H1 (cell line): ENCODE measurements around the gene MSI2. TPM values are rescaled to one million over a fixed set of nuclear protein-coding genes. Genes with fewer than 3 reads are reported as not detected.

Source experiments
- CBX5 ChIP-seq: fragments of 300-800, 300-1000 bp; sonication (generic); IDR thresholded peaks from 2 replicates; pipeline ENCODE4 v1.7.1; 2016; ENCODE audit warnings: antibody characterized with exemption, low read length, low read depth
- HDAC6 ChIP-seq: IDR thresholded peaks from one replicate; pipeline ENCODE4 v1.7.1; 2012; ENCODE audit warnings: low read depth, mild to moderate bottlenecking, inconsistent platforms, low read length, moderate library complexity
- KDM1A ChIP-seq: fragments of 200-600, 300-600 bp; sonication (generic); IDR thresholded peaks from 2 replicates; pipeline ENCODE4 v1.7.1; 2016; ENCODE audit warnings: mild to moderate bottlenecking, low read length, borderline replicate concordance
- RAD21 ChIP-seq, 2 experiments: IDR thresholded peaks in 1 of 2; conservative IDR thresholded peaks in 1 of 2; 2 replicates each; pipeline ENCODE4 v1.6.1; 2011; ENCODE audit warnings: low read depth in 2 of 2, low read length in 2 of 2, improper control_type of control experiment in 1 of 2, inconsistent platforms in 1 of 2, mild to moderate bottlenecking in 1 of 2, moderate library complexity in 1 of 2
- SAP30 ChIP-seq: fragments of 300-600 bp; sonication (generic); IDR thresholded peaks from 2 replicates; pipeline ENCODE4 v1.7.1; 2012; ENCODE audit warnings: low read length, moderate library complexity, mild to moderate bottlenecking, inconsistent platforms; ENCODE audit not compliant: insufficient read depth, insufficient replicate concordance
- TAF7 ChIP-seq: optimal IDR thresholded peaks from 2 replicates; pipeline ENCODE3; 2011; ENCODE audit warnings: low read depth, mild to moderate bottlenecking, inconsistent platforms, low read length, moderate library complexity, borderline replicate concordance
- polyA plus RNA-seq, 7 experiments: library from polyadenylated mRNA; depleted of rRNA in 3 of 7; stranded (reverse) in 5 of 7; unstranded in 2 of 7; fragments of >200 nt in 5 of 7; fragments of 200-250 nt in 2 of 7; gene quantifications; 1 replicate in 5 of 7; 2 replicates in 1 of 7; 4 replicates in 1 of 7; pipeline versions ENCODE4 v1.2.1 to v1.2.3, GENCODE V29; 2011 to 2013; ENCODE audit warnings: missing spikeins in 2 of 7, mixed read lengths in 2 of 7
- total RNA-seq: library from RNA; stranded (reverse); fragmentation: NEBNext Ultra II Directional; extraction: Animal tissue kit (Norgen Biotek cat#: 25700); gene quantifications from 2 replicates; pipeline ENCODE4 v1.2.1, GENCODE V29; 2021
- TF ChIP-seq, protein P1 (sequence below): fragments of 300-600 bp; sonication (generic); IDR thresholded peaks from 2 replicates; pipeline ENCODE4 v1.7.1; 2012; ENCODE audit warnings: low read length, moderate library complexity, mild to moderate bottlenecking, inconsistent platforms; ENCODE audit not compliant: insufficient replicate concordance
- TF ChIP-seq, protein P2 (sequence below): IDR thresholded peaks from 2 replicates; pipeline ENCODE4 v1.6.1; 2011; ENCODE audit warnings: low read length, improper control_type of control experiment

Gene MSI2
- total and polyA plus RNA-seq, 2 of the 8 experiments (the other 6 are each of a cell fraction or from before 2014, with no cell fraction given), result 36.7 to 80.6 TPM

DNA sequence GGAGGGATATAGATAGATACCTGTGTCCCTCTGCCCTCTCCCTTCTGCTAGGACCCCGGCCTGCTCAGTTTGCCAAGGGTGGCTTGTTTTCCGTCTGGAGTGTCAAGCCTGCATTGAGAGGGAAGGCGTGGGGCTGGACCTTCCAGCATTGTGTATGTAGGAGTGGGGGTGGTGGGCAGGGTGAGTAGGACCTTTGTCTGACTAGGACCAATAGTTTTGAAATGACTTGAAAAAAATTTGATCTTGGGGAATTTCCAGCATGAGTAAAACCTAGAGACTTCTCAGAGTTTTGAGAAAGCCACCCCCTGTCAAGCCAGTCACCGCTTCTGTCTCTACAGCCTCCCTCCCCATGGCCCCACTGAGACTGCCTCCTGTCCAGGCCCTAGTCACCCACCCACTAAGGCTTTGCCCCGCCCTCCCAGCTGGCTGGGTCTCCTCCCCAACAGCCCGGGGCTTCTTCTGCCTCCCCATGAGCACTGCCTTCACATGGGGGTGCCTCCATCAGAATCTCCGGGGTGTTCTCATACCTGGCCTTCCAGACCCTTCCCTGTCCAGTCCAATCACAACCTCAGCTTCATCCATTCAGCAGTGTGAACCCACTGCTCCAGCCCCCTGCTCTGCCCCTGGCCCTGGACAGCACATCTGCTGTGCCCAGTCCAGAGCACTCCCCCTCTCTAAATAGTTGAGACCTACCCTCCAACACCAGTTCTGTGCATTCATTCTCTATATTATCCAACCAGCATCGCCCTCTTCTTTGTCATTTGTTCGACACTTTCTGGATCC lies 207.0 kb downstream of the MSI2 start (continued):
- TF ChIP-seq, protein P1, sequence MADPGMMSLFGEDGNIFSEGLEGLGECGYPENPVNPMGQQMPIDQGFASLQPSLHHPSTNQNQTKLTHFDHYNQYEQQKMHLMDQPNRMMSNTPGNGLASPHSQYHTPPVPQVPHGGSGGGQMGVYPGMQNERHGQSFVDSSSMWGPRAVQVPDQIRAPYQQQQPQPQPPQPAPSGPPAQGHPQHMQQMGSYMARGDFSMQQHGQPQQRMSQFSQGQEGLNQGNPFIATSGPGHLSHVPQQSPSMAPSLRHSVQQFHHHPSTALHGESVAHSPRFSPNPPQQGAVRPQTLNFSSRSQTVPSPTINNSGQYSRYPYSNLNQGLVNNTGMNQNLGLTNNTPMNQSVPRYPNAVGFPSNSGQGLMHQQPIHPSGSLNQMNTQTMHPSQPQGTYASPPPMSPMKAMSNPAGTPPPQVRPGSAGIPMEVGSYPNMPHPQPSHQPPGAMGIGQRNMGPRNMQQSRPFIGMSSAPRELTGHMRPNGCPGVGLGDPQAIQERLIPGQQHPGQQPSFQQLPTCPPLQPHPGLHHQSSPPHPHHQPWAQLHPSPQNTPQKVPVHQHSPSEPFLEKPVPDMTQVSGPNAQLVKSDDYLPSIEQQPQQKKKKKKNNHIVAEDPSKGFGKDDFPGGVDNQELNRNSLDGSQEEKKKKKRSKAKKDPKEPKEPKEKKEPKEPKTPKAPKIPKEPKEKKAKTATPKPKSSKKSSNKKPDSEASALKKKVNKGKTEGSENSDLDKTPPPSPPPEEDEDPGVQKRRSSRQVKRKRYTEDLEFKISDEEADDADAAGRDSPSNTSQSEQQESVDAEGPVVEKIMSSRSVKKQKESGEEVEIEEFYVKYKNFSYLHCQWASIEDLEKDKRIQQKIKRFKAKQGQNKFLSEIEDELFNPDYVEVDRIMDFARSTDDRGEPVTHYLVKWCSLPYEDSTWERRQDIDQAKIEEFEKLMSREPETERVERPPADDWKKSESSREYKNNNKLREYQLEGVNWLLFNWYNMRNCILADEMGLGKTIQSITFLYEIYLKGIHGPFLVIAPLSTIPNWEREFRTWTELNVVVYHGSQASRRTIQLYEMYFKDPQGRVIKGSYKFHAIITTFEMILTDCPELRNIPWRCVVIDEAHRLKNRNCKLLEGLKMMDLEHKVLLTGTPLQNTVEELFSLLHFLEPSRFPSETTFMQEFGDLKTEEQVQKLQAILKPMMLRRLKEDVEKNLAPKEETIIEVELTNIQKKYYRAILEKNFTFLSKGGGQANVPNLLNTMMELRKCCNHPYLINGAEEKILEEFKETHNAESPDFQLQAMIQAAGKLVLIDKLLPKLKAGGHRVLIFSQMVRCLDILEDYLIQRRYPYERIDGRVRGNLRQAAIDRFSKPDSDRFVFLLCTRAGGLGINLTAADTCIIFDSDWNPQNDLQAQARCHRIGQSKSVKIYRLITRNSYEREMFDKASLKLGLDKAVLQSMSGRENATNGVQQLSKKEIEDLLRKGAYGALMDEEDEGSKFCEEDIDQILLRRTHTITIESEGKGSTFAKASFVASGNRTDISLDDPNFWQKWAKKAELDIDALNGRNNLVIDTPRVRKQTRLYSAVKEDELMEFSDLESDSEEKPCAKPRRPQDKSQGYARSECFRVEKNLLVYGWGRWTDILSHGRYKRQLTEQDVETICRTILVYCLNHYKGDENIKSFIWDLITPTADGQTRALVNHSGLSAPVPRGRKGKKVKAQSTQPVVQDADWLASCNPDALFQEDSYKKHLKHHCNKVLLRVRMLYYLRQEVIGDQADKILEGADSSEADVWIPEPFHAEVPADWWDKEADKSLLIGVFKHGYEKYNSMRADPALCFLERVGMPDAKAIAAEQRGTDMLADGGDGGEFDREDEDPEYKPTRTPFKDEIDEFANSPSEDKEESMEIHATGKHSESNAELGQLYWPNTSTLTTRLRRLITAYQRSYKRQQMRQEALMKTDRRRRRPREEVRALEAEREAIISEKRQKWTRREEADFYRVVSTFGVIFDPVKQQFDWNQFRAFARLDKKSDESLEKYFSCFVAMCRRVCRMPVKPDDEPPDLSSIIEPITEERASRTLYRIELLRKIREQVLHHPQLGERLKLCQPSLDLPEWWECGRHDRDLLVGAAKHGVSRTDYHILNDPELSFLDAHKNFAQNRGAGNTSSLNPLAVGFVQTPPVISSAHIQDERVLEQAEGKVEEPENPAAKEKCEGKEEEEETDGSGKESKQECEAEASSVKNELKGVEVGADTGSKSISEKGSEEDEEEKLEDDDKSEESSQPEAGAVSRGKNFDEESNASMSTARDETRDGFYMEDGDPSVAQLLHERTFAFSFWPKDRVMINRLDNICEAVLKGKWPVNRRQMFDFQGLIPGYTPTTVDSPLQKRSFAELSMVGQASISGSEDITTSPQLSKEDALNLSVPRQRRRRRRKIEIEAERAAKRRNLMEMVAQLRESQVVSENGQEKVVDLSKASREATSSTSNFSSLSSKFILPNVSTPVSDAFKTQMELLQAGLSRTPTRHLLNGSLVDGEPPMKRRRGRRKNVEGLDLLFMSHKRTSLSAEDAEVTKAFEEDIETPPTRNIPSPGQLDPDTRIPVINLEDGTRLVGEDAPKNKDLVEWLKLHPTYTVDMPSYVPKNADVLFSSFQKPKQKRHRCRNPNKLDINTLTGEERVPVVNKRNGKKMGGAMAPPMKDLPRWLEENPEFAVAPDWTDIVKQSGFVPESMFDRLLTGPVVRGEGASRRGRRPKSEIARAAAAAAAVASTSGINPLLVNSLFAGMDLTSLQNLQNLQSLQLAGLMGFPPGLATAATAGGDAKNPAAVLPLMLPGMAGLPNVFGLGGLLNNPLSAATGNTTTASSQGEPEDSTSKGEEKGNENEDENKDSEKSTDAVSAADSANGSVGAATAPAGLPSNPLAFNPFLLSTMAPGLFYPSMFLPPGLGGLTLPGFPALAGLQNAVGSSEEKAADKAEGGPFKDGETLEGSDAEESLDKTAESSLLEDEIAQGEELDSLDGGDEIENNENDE, result no peak
- TF ChIP-seq RAD21 (IDR thresholded peaks at IDR 0.05 in 1 of 2, conservative IDR thresholded peaks at IDR 0.05 in 1 of 2; ENCODE audit: low read depth in 2 of 2, low read length in 2 of 2), result no peak
- no peak for TF ChIP-seq SAP30
- no peak for TF ChIP-seq TAF7
- TF ChIP-seq KDM1A, result no peak
- TF ChIP-seq, protein P2, sequence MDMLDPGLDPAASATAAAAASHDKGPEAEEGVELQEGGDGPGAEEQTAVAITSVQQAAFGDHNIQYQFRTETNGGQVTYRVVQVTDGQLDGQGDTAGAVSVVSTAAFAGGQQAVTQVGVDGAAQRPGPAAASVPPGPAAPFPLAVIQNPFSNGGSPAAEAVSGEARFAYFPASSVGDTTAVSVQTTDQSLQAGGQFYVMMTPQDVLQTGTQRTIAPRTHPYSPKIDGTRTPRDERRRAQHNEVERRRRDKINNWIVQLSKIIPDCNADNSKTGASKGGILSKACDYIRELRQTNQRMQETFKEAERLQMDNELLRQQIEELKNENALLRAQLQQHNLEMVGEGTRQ, result no peak
- no peak for TF ChIP-seq HDAC6
- no peak for TF ChIP-seq CBX5
